ENCODE measurements around the gene ARPP21.

The ARPP21 gene

GRCh38 chr3:35635926-35636683 lies 3.2 kb upstream of the ARPP21 start:
- no peak for TF ChIP-seq ZFX (IDR thresholded peaks at IDR 0.05)
- TF ChIP-seq, protein P1, sequence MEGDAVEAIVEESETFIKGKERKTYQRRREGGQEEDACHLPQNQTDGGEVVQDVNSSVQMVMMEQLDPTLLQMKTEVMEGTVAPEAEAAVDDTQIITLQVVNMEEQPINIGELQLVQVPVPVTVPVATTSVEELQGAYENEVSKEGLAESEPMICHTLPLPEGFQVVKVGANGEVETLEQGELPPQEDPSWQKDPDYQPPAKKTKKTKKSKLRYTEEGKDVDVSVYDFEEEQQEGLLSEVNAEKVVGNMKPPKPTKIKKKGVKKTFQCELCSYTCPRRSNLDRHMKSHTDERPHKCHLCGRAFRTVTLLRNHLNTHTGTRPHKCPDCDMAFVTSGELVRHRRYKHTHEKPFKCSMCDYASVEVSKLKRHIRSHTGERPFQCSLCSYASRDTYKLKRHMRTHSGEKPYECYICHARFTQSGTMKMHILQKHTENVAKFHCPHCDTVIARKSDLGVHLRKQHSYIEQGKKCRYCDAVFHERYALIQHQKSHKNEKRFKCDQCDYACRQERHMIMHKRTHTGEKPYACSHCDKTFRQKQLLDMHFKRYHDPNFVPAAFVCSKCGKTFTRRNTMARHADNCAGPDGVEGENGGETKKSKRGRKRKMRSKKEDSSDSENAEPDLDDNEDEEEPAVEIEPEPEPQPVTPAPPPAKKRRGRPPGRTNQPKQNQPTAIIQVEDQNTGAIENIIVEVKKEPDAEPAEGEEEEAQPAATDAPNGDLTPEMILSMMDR (conservative IDR thresholded peaks at IDR 0.05), result no peak
- no peak overlapping the region for H3K27ac ChIP-seq

- TF ChIP-seq, protein P1 (conservative IDR thresholded peaks at IDR 0.05), result no peak
- TF ChIP-seq ZFX (IDR thresholded peaks at IDR 0.05), result no peak
- H3K27ac ChIP-seq, result no peak overlapping the region
Observed at GRCh38 chr3:35638251-35638979, 910 bp upstream of the ARPP21 start.

DNA sequence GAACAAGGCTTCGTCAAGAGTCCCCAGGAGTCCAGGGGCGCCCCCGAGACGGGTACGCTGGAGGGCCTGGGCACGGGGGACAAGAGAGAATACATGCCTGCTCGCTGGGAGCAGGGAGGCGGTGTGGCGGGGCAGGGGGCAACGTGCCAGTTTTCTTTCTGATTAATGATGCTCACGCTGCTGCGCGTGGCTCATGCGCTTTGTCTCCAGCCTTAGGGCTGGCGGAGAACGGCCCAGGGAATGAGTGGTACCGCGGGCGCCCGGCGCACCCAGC lies 408 bp upstream of the ARPP21 start:
- TF ChIP-seq, protein P1 (conservative IDR thresholded peaks at IDR 0.05), result no peak
- no peak for TF ChIP-seq ZFX (IDR thresholded peaks at IDR 0.05)
- no peak overlapping the region for H3K27ac ChIP-seq

DNA sequence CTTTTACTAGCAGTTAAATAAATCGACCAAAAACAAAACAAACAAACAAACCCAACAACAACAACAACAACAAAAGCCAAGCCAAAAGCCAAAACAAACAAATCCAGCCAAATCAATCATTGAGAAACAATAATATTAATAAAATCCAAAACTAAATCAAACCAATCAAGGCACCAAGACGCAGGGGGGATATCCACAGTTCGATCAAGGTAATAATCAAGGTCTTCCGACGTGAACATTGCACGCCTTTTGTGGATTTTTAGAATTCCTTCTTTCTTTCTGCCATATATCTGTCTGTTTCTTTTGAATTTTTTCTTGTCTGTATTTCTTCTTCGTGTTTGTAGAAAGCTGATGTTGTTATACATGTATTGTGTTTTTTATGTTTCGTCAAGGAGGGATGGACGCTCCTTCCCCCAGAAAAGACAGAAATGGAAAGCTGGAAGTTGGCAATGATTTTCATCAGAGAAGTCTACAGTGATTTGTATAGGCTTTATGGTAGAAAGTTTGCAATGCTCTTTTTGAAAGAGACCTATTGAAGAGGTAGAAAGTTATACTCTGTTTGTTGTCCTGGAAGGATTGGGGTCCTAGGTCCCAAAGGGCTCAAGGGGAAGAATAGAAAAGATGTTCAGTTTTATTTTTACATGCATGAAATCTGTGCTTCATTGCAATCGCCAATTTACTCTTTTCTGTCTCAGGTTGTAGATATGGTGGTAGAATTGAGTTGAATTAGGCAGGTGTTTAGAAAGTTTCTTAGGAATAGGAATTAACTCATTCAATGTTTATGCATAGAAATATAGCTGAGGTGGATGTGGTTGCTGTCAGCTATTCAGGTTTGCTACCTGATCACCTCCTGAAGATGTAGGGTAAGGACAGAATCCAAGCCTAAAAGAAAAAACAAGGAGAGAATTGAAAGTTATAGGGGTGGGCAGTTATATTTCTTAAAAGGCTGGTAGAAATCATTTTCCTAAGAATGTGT lies 1.2 kb downstream of the ARPP21 start:
- H3K27ac ChIP-seq, result no peak overlapping the region
- TF ChIP-seq ZFX (IDR thresholded peaks at IDR 0.05), result no peak
- TF ChIP-seq, protein P1 (conservative IDR thresholded peaks at IDR 0.05), result no peak

- TF ChIP-seq, protein P1 (conservative IDR thresholded peaks at IDR 0.05), result no peak
- TF ChIP-seq ZFX (IDR thresholded peaks at IDR 0.05), result no peak
- no peak overlapping the region for H3K27ac ChIP-seq
Observed at GRCh38 chr3:35641331-35641730, 2.0 kb downstream of the ARPP21 start.

DNA sequence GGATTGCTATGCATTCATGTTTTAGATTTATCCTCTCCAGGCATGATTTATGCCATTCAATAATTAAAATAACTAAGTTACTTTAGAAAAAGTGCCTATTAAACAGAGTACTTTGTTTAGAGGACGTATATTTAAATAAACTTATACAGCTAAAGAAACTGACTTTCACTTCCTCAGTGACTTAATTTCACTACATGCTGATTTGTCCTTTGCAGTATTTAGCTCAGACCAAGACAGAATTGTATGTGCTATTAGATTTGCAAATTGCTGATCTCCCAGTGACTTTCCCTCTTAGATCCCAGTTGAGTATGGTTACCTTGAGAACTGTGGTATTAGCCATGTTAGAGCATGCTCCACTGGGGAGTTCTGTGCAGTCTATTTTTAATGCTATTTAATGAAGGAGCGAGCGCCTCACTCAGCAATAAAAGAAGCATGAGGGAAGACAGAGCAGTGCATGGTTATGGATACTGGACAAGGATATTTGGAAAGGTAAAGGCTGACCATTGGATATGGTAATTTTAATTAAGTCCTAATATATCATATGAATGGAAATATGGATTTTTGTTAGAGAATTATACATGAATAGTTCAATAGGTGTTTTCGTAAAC lies 2.7 kb downstream of the ARPP21 start:
- no peak overlapping the region for H3K27ac ChIP-seq
- TF ChIP-seq, protein P1 (conservative IDR thresholded peaks at IDR 0.05), result no peak
- no peak for TF ChIP-seq ZFX (IDR thresholded peaks at IDR 0.05)
